Neutrophil (primary cell): ENCODE results near the gene ELAPOR1.
A peak's percentile ranks its signal among the peaks of the same experiment; 100 is the strongest.

Experiments used
- H3K27ac ChIP-seq: fragments of 200-600 bp; sonication (generic); 2 replicates; pipeline ENCODE4 v1.5.1; 2016; ENCODE audit warnings: mild to moderate bottlenecking, moderate library complexity
- H3K27me3 ChIP-seq: fragments of 200-600 bp; sonication (generic); 2 replicates; pipeline ENCODE4 v1.6.0; 2016; ENCODE audit warnings: mild to moderate bottlenecking
- H3K36me3 ChIP-seq: fragments of 200-600 bp; sonication (generic); 2 replicates; pipeline ENCODE4 v1.5.1; 2017
- H3K4me1 ChIP-seq, 2 experiments: fragments of 200-600 bp in 1 of 2; sonication (generic) in 1 of 2; 1 replicate in 1 of 2; 2 replicates in 1 of 2; pipeline versions ENCODE4 v1.5.1 to v1.6.1; 2013 to 2016; ENCODE audit warnings: low read depth in 1 of 2, low read length in 1 of 2, mild to moderate bottlenecking in 1 of 2, moderate library complexity in 1 of 2; ENCODE audit not compliant: control insufficient read depth in 1 of 2, insufficient read depth in 1 of 2
- H3K4me3 ChIP-seq, 2 experiments: fragments of 200-600 bp in 1 of 2; sonication (generic) in 1 of 2; 1 replicate in 1 of 2; 2 replicates in 1 of 2; pipeline ENCODE4 v1.5.1; 2013 to 2016; ENCODE audit warnings: low read depth in 1 of 2, low read length in 1 of 2, mild to moderate bottlenecking in 1 of 2, moderate library complexity in 1 of 2
- H3K9me3 ChIP-seq: fragments of 200-600 bp; sonication (generic); 2 replicates; pipeline ENCODE4 v1.5.1; 2016
- CTCF ChIP-seq: fragments of 200-600 bp; sonication (generic); IDR thresholded peaks from 2 replicates; pipeline ENCODE4 v1.5.1; 2016; ENCODE audit warnings: antibody characterized with exemption

Gene ELAPOR1

GRCh38 chr1:109078317-109078716 is 35.6 kb upstream of the ELAPOR1 start:
- Histone ChIP-seq H3K9me3 (no peaks in the 10 kb centered on the region), H3K27ac (no peak overlapping the region), H3K4me1 (peaks cover 18 to 22% of the 10 kb centered on the region in 2 experiments), H3K4me3 (no peak overlapping the region), H3K36me3 (no peaks in the 10 kb centered on the region), H3K27me3 (no peaks in the 10 kb centered on the region)
- no peak for TF ChIP-seq CTCF

- Histone ChIP-seq H3K36me3 (no peaks in the 10 kb centered on the region), H3K27me3 (no peaks in the 10 kb centered on the region), H3K27ac (no peak overlapping the region), H3K4me1 (peaks cover 18 to 22% of the 10 kb centered on the region in 2 experiments), H3K9me3 (no peaks in the 10 kb centered on the region), H3K4me3 (no peak overlapping the region)
- no peak for TF ChIP-seq CTCF
Measured at GRCh38 chr1:109079240-109079622, 34.7 kb upstream of the ELAPOR1 start.

GRCh38 chr1:109080441-109081082 is 33.4 kb upstream of the ELAPOR1 start:
- Histone ChIP-seq H3K4me1 (peaks cover 7 to 12% of the 10 kb centered on the region in 2 experiments), H3K9me3 (no peaks in the 10 kb centered on the region), H3K27ac (no peak overlapping the region), H3K27me3 (no peaks in the 10 kb centered on the region), H3K4me3 (no peak overlapping the region), H3K36me3 (no peaks in the 10 kb centered on the region)
- TF ChIP-seq CTCF = no peak

GRCh38 chr1:109083501-109083900 is 30.4 kb upstream of the ELAPOR1 start:
- H3K27ac ChIP-seq = no peak overlapping the region
- no peak for TF ChIP-seq CTCF

GRCh38 chr1:109083923-109084322 is 30.0 kb upstream of the ELAPOR1 start:
- H3K27ac ChIP-seq = peak overlapping the region; percentile 23
- TF ChIP-seq CTCF = no peak
- no peaks in the 10 kb centered on the region for H3K27me3 ChIP-seq
- H3K9me3 ChIP-seq = no peaks in the 10 kb centered on the region
- no peaks in the 10 kb centered on the region for H3K36me3 ChIP-seq
- no peak overlapping the region for H3K4me3 ChIP-seq
- peaks cover 20 to 27% of the 10 kb centered on the region in 2 experiments for H3K4me1 ChIP-seq

More at GRCh38 chr1:109083501-109083900, 30.4 kb upstream of the ELAPOR1 start:
- H3K36me3 ChIP-seq = no peaks in the 10 kb centered on the region
- H3K9me3 ChIP-seq = no peaks in the 10 kb centered on the region
- no peaks in the 10 kb centered on the region for H3K27me3 ChIP-seq
- peaks cover 17 to 24% of the 10 kb centered on the region in 2 experiments for H3K4me1 ChIP-seq
- H3K4me3 ChIP-seq = no peak overlapping the region
